Measurements from ENCODE around the gene TEX38. TPM values are rescaled to one million over a fixed set of nuclear protein-coding genes. Genes with fewer than 3 reads are reported as not detected.
A peak's percentile ranks its signal among the peaks of the same experiment; 100 is the strongest.

The TEX38 gene
- polyA plus RNA-seq = not detected

DNA sequence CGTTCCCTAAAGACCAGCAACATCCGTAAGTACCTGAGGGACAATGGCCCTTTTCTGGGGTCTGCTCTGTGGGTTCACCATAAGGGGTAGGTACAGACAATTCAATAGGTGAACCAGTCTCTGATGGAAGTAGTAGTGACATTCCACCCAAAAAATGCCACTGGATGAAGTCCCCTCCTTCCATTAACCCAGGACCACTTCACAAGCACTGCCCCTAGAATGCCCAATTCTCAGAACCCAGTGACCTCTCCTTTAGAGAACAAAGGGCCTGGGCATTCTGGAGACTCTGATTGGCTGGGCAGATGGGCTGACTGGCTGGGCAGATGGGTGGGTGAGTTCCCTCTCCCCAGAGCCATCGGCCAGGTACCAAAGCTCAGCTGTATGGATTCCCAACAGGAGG, at the start of gene TEX38:
Gene TEX38 (plus strand): TSS at position 301 of the 400 bp plus-strand sequence. CDS start 81 bp downstream, at position 382.
- peak within 1 kb of the TSS in 1 of 3 donors; percentile 59 for H3K27ac Mint-ChIP-seq
- no peaks in the 10 kb centered on the region for H3K9me3 Mint-ChIP-seq
- peak within 1 kb of the TSS in 1 of 4 donors; percentile 35 for H3K4me3 Mint-ChIP-seq
- H3K36me3 Mint-ChIP-seq = no peaks in the 10 kb centered on the region
- H3K27me3 Mint-ChIP-seq = no peaks in the 10 kb centered on the region
- H3K4me1 Mint-ChIP-seq = peaks cover 5 to 20% (median 9%) of the 10 kb centered on the region in 3 donors

DNA sequence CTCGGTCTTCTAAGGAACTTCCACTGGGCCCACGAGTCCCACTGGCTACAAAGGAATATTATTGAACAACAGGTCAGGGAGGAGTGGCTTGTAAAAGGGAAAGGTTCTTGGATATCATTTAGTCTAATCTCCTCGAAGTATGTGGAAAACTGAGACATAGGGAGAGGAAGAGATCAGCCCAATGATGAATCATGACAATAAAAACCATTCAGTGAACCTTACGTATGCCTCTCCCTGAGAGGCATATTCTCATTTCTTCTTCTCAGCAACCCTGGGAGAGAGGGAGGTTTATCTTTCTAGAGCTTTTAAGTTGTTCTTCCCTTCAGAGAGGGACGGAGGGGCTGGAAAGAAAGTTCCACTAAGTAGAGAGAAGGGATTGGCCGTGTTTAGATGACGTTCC, 49.7 kb upstream of the TEX38 start:
- Mint-ChIP-seq H3K9me3 (no peaks in the 10 kb centered on the region), H3K4me3 (no peak overlapping the region), H3K27ac (no peak overlapping the region), H3K4me1 (peaks cover 7 to 11% (median 7%) of the 10 kb centered on the region in 3 donors), H3K27me3 (no peaks in the 10 kb centered on the region), H3K36me3 (peaks cover 2% of the 10 kb centered on the region)

DNA sequence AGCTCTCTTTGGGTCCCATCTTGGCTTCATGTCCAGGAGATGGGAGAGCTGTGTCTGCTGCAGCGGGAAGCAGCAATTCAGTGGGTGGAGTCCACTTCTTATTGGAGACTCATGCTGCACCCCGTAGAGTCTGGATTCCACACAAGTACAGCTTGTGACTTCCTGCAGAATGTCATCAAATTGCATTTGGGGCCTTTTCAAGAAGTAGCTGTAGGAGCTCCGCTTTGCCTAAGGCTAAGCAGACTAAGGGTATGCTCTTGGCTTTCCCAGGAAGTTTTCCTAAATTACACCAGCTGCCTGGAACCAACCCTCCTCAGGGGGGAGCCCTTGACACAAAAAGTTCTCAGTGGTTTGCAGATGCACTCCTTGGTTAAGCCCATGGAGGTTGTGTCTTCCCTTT, 49.3 kb upstream of the TEX38 start:
- Mint-ChIP-seq H3K4me3 (no peak overlapping the region), H3K27ac (no peak overlapping the region), H3K36me3 (peaks cover 2% of the 10 kb centered on the region), H3K27me3 (no peaks in the 10 kb centered on the region), H3K9me3 (no peaks in the 10 kb centered on the region), H3K4me1 (peaks cover 2 to 7% (median 4%) of the 10 kb centered on the region in 3 donors)

DNA sequence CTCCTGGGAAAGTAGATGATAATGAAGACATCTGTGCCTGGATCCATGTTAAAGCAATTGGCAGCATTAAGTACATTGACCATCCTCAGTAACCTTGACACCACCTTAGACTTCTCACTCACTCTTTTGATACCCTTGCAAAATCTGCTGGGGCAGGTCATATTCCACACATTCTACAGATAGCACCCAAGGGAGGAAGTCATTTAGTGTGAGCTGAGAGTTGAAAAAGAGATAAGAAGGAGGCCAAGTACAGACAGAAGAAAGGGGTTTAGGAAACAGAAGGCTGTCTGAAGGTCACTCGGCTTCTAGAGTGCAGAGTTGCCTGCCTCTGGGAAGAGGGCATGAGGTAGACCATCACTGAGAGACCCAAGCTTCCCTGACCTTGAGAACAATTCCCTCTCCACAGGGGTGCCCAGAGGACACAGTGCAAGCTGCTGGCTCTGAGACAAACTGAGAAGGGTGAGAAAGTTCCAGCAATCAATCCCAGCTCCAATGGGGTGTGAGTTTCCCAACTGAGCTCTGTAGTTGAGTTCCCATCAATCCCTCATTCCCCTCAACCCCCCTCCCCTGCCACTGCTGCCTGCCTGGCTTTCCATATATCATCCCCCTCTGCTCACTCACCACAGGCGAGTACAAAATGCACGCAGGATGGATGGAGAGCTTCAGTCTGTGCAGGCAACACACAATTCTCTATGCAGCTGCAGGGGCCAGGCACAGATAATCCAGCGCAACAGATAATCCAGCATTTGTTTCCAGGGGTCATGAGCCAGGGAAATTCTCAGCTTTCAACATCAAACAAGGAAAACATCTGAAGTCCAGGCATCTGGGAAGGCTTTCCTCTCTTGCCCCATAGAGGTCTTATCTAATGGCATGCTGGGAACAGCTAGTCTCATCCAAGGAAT, 47.7 kb upstream of the TEX38 start:
- no peaks in the 10 kb centered on the region for H3K27me3 Mint-ChIP-seq
- H3K4me3 Mint-ChIP-seq = no peak overlapping the region
- peaks cover 2% of the 10 kb centered on the region for H3K36me3 Mint-ChIP-seq
- H3K9me3 Mint-ChIP-seq = no peaks in the 10 kb centered on the region
- peak overlapping the region in 1 of 3 donors; percentile 43 for H3K27ac Mint-ChIP-seq
- H3K4me1 Mint-ChIP-seq = peaks cover 0 to 3% (median 1%) of the 10 kb centered on the region in 3 donors

GRCh38 chr1:46630719-46631118, 40.9 kb upstream of the TEX38 start:
- Mint-ChIP-seq H3K4me3 (no peak overlapping the region), H3K36me3 (peaks cover 2% of the 10 kb centered on the region), H3K4me1 (no peaks in the 10 kb centered on the region), H3K27ac (no peak overlapping the region), H3K27me3 (no peaks in the 10 kb centered on the region), H3K9me3 (no peaks in the 10 kb centered on the region)

GRCh38 chr1:46635205-46635604, 36.4 kb upstream of the TEX38 start:
- peaks cover 5% of the 10 kb centered on the region for H3K36me3 Mint-ChIP-seq
- no peaks in the 10 kb centered on the region for H3K9me3 Mint-ChIP-seq
- H3K4me3 Mint-ChIP-seq = no peak overlapping the region
- H3K27ac Mint-ChIP-seq = no peak overlapping the region
- H3K27me3 Mint-ChIP-seq = no peaks in the 10 kb centered on the region
- H3K4me1 Mint-ChIP-seq = peaks cover 0 to 2% (median 0%) of the 10 kb centered on the region in 3 donors

GRCh38 chr1:46637444-46638083, 34.1 kb upstream of the TEX38 start:
- Mint-ChIP-seq H3K36me3 (peaks cover 5% of the 10 kb centered on the region), H3K27ac (no peak overlapping the region), H3K27me3 (no peaks in the 10 kb centered on the region), H3K9me3 (no peaks in the 10 kb centered on the region), H3K4me3 (no peak overlapping the region), H3K4me1 (peaks cover 0 to 2% (median 0%) of the 10 kb centered on the region in 3 donors)

DNA sequence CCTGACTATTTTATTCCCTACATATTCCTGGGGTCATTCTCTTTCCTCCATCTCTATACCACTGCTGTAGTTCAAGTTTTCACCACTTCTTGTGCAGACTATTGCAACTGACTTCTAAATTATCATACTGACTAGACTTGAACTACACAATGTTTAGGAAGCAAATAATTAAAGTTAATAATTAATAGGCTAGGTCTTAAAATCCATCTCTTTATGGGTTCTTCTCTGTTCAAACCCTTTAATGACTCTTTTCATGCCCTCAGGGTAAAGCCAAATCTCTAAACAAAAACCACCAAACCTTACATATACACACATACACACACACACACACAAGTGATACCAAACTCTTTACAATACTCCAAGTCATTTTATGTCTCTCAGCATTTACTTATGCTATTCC, 32.7 kb upstream of the TEX38 start:
- H3K27ac Mint-ChIP-seq = peak overlapping the region in 2 of 3 donors; percentile 8 to 35
- peaks cover 7% of the 10 kb centered on the region for H3K36me3 Mint-ChIP-seq
- H3K27me3 Mint-ChIP-seq = no peaks in the 10 kb centered on the region
- H3K4me1 Mint-ChIP-seq = peaks cover 0 to 2% (median 0%) of the 10 kb centered on the region in 3 donors
- H3K9me3 Mint-ChIP-seq = no peaks in the 10 kb centered on the region
- H3K4me3 Mint-ChIP-seq = no peak overlapping the region

DNA sequence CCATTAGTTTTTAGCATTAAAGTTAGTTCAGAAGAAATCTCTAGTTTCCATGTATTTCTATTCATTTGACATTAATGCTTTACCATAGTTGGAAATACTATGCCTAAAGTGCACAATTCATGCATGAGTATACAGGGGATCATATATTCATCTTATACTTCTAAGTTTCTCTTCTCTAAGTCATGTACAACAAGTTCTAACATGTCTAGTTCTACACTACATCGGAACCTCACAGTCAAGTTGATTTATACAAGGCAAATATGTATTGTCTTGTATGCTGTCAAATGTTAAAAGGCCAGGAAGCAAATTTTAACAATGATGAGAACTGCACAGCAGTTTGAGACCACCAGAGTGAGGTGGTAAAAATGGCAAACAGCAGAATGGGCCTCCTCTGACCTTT, 32.1 kb upstream of the TEX38 start:
- peaks cover 7% of the 10 kb centered on the region for H3K36me3 Mint-ChIP-seq
- H3K4me3 Mint-ChIP-seq = no peak overlapping the region
- H3K4me1 Mint-ChIP-seq = peaks cover 0 to 2% (median 0%) of the 10 kb centered on the region in 3 donors
- H3K27ac Mint-ChIP-seq = peak overlapping the region in 1 of 3 donors; percentile 8
- no peaks in the 10 kb centered on the region for H3K27me3 Mint-ChIP-seq
- H3K9me3 Mint-ChIP-seq = no peaks in the 10 kb centered on the region

DNA sequence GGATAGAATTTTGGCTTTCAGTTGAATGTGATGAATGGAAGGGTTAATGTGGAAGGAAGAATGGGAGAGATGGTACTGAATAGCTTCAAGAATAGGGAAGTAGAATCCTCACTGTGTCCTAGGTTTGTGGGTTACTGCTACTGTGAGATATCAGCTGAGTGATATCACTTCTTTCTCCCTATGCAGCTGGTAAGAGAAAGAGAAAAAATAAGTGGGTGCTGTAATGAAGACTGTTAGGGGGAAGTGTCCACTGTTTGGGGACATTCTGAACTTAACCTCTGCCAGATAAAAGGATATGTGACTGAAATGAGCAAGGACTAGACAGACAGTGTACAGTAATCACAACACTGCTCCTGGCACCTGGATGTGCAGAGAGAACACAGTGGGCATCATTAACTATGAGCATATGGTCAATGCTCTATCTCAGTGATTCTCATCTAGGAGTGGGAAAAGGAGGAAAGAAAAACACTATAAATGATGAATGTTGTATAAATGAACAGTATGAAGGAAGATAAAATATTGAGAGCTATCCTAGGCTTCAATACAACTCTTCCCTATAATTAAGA, 29.5 kb upstream of the TEX38 start:
- H3K4me1 Mint-ChIP-seq = peaks cover 0 to 5% (median 0%) of the 10 kb centered on the region in 3 donors
- peaks cover 0 to under 1% (median 0%) of the 10 kb centered on the region in 3 donors for H3K9me3 Mint-ChIP-seq
- H3K4me3 Mint-ChIP-seq = no peak overlapping the region
- no peak overlapping the region for H3K27ac Mint-ChIP-seq
- no peaks in the 10 kb centered on the region for H3K27me3 Mint-ChIP-seq
- peaks cover 11% of the 10 kb centered on the region for H3K36me3 Mint-ChIP-seq

DNA sequence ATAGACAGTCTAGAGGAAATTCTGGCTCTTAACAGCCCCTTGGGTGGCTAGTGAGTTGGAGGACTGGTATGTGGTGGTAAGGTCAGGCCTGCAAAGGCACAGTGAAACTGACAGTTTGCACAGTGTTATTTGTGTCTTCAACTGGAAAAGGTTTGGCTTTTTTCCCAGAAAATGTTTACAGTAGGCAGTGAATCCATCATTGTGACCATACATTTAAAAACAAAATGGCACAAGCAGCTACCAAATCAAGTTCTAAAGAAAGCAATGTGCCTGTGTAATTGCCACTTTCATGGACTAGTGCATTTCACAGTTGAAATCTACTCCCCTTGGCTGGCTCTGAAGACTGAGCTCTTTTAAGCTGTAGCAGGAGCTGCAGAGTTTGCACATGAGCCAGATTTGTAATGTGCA, 28.3 kb upstream of the TEX38 start:
- Mint-ChIP-seq H3K36me3 (peaks cover 12% of the 10 kb centered on the region), H3K27me3 (no peaks in the 10 kb centered on the region), H3K27ac (no peak overlapping the region), H3K9me3 (peaks cover 0 to 5% (median 0%) of the 10 kb centered on the region in 3 donors), H3K4me1 (peaks cover 0 to 5% (median 0%) of the 10 kb centered on the region in 3 donors), H3K4me3 (no peak overlapping the region)

DNA sequence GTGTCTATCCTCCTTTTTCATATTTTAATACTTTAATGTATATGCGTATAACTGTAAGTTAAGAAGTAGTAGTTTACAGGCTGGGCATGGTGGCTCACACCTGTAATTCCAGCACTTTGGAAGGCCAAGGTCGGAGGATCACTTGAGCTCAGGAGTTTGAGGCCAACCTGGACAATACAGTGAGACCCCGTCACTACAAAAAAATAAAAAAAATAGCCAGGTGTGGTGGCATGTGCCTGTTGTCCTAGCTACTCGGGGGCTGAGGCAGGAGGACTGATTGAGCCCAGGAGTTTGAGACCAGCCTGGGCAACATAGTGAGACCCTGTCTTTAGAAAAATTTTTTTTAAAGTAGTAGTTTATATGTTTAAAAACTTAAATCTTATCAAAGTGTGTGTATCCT, 25.8 kb upstream of the TEX38 start:
- H3K27ac Mint-ChIP-seq = no peak overlapping the region
- peaks cover 0 to 11% (median 5%) of the 10 kb centered on the region in 3 donors for H3K9me3 Mint-ChIP-seq
- H3K4me3 Mint-ChIP-seq = no peak overlapping the region
- peaks cover 0 to 3% (median 0%) of the 10 kb centered on the region in 3 donors for H3K4me1 Mint-ChIP-seq
- H3K36me3 Mint-ChIP-seq = peaks cover 20% of the 10 kb centered on the region
- no peaks in the 10 kb centered on the region for H3K27me3 Mint-ChIP-seq

DNA sequence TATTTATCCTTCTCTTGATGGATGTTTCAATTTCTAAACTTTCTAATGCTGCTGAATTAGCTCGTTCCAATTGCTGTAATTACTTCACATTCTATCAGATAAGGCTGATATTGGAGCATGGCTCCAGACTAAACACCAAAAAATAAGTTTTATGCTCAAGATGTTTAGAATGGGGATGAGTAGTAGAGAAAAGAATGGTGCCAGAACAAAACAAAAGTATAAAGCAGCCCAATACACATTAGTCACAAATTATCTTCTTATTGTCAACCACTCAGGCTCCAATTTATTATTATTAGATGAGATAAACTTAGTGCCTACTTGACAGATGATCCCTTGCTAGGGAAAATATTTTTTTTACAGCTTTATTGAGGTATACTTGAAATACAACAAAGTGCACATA, 25.3 kb upstream of the TEX38 start:
- no peak overlapping the region for H3K27ac Mint-ChIP-seq
- no peak overlapping the region for H3K4me3 Mint-ChIP-seq
- peaks cover 0 to 11% (median 5%) of the 10 kb centered on the region in 3 donors for H3K9me3 Mint-ChIP-seq
- no peaks in the 10 kb centered on the region for H3K27me3 Mint-ChIP-seq
- peaks cover 20% of the 10 kb centered on the region for H3K36me3 Mint-ChIP-seq
- H3K4me1 Mint-ChIP-seq = peaks cover 0 to 3% (median 0%) of the 10 kb centered on the region in 3 donors

GRCh38 chr1:46646844-46647243, 24.8 kb upstream of the TEX38 start:
- H3K4me1 Mint-ChIP-seq = peaks cover 0 to 3% (median 0%) of the 10 kb centered on the region in 3 donors
- H3K4me3 Mint-ChIP-seq = no peak overlapping the region
- no peak overlapping the region for H3K27ac Mint-ChIP-seq
- peaks cover 20% of the 10 kb centered on the region for H3K36me3 Mint-ChIP-seq
- peaks cover 0 to 11% (median 5%) of the 10 kb centered on the region in 3 donors for H3K9me3 Mint-ChIP-seq
- H3K27me3 Mint-ChIP-seq = no peaks in the 10 kb centered on the region

DNA sequence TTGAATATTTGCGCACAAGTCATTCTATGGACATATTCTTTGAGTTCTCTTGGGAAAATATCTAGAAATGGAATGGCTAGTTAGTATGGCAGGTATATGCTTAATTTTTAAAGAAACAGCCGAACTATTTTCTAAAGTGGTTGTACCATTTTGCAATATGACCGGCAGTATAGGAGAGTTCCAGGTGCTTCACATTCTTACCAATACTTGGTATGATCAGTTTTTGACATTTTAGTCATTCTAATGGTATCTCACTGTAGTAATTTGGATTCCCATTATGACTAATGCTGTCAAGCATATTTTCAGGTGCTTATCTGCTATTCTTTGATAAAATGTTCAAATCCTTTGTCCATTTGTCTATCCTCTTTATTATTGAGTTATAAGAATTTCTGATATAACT, 24.0 kb upstream of the TEX38 start:
- H3K4me1 Mint-ChIP-seq = peaks cover 0 to 3% (median 0%) of the 10 kb centered on the region in 3 donors
- H3K36me3 Mint-ChIP-seq = peaks cover 22% of the 10 kb centered on the region
- H3K4me3 Mint-ChIP-seq = no peak overlapping the region
- H3K9me3 Mint-ChIP-seq = peaks cover 0 to 11% (median 5%) of the 10 kb centered on the region in 3 donors
- no peaks in the 10 kb centered on the region for H3K27me3 Mint-ChIP-seq
- no peak overlapping the region for H3K27ac Mint-ChIP-seq

All from IgD-negative memory B cell (primary cell).